Effector memory CD4-positive, alpha-beta T cell (primary cell): Measurements from ENCODE around the gene MACROH2A1.

Experiments
- DNase-seq, 3 donors: peaks; one replicate each; pipeline ENCODE4 v3.0.0-alpha.2; 2020
- H3K27ac ChIP-seq: 2 replicates; pipeline ENCODE4 v1.7.0; 2013; ENCODE audit warnings: mild to moderate bottlenecking, low read length, moderate library complexity; ENCODE audit not compliant: insufficient read depth, poor library complexity, severe bottlenecking
- H3K27me3 ChIP-seq: replicated peaks from 2 replicates; pipeline ENCODE4 v1.7.0; 2013; ENCODE audit warnings: mild to moderate bottlenecking, low read length; ENCODE audit not compliant: insufficient read depth, control insufficient read depth, poor library complexity, severe bottlenecking
- H3K36me3 ChIP-seq: 2 replicates; pipeline ENCODE4 v1.7.0; 2013; ENCODE audit warnings: mild to moderate bottlenecking, low read length, moderate library complexity; ENCODE audit not compliant: control insufficient read depth, insufficient read depth
- H3K4me1 ChIP-seq: 2 replicates; pipeline ENCODE4 v1.7.0; 2013; ENCODE audit warnings: low read length, mild to moderate bottlenecking; ENCODE audit not compliant: control insufficient read depth, insufficient read depth, poor library complexity, severe bottlenecking
- H3K4me3 ChIP-seq: 2 replicates; pipeline ENCODE4 v1.7.0; 2013; ENCODE audit warnings: low read length, low read depth, mild to moderate bottlenecking; ENCODE audit not compliant: insufficient read depth, poor library complexity, severe bottlenecking
- H3K9me3 ChIP-seq: 2 replicates; pipeline ENCODE4 v1.7.0; 2013; ENCODE audit warnings: mild to moderate bottlenecking, low read length, moderate library complexity; ENCODE audit not compliant: control insufficient read depth

The MACROH2A1 gene

DNA sequence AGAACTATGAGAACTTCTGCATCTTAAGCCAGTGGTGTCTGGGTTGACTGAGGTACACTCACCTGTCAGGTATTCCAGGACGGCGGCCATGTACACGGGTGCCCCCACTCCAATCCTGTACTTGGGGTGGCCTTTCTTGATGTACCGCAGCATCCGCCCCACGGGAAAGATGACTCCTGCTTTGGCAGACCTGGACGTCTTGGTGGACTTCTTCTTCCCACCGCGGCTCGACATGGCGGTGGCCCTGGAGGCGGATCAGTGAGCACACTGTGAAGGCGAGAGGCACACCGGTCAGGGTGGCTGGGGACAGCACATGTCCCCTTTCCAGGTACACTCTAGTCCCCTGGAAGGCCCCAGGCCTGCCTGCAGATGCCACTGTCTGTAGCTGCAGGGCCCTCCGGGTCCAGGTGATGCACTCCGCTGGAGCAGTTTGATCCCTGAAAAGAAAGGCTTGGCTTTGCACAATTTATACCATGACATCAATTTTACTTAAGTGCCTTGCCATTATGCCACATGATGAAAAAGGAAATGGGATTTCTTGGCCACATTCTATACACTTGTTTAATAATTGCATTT is 10.1 kb downstream of the MACROH2A1 start:
- no peaks in the 10 kb centered on the region for H3K9me3 ChIP-seq
- no peaks in the 10 kb centered on the region for H3K4me1 ChIP-seq
- no peak overlapping the region for H3K27ac ChIP-seq
- no peak for DNase-seq
- no peaks in the 10 kb centered on the region for H3K27me3 ChIP-seq
- no peak overlapping the region for H3K4me3 ChIP-seq
- peaks cover 33% of the 10 kb centered on the region for H3K36me3 ChIP-seq

DNA sequence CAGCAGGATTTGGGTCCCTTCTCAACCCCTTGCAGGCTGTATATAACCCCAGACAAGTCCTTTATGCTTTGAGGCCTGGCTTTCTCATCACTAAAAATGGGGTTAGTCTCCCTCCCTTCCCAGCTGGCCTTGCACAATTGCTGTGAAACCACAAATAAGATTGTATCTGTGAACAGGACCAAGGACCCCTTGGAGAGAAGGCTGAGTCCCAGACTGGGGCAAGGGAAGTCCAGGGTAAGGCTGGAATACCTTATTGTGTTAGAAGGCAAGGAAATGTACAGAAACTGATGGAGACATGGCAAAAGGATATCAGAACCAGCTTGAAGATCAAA is 11.4 kb downstream of the MACROH2A1 start:
- Histone ChIP-seq H3K27me3 (no peaks in the 10 kb centered on the region), H3K36me3 (peaks cover 33% of the 10 kb centered on the region), H3K4me1 (no peaks in the 10 kb centered on the region), H3K27ac (no peak overlapping the region), H3K9me3 (no peaks in the 10 kb centered on the region), H3K4me3 (no peak overlapping the region)
- no peak for DNase-seq

DNA sequence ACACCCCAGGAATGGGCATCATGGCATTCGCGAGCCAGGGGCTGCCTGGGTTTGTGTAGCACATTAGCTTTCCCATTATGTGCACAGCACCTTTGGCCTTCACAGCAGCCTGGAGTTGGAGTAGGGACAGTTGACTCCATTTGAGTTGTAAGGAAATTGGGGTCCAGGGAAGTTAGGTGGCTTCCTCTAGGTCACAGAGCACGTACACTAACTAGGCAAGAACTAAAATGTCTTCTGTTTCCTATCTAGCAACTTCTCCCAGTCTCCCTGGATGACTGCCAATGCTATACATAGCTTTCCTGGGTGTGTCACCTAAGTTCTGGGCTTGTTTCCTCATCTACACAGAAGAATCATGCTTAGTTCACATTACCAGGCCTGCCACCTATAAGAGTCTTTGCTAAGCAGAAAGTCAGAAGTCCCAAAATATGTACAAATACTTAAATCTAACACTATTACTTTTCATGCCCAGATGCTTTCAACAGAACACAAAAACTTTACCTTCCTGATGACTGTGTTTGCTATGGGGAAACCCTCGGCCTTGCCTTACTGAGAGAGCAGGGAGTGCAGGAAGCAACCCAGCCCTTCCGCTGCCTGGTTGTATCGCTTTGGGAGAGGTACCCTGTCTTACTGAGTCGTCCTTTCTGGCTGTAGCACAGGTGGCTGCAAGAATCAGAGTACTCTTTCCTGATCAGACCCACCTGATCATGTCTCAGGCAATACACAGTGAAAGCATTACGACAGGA is 12.0 kb downstream of the MACROH2A1 start:
- Histone ChIP-seq H3K4me3 (no peak overlapping the region), H3K36me3 (peaks cover 36% of the 10 kb centered on the region), H3K9me3 (no peaks in the 10 kb centered on the region), H3K4me1 (no peaks in the 10 kb centered on the region), H3K27me3 (no peaks in the 10 kb centered on the region), H3K27ac (no peak overlapping the region)
- no peak for DNase-seq

DNA sequence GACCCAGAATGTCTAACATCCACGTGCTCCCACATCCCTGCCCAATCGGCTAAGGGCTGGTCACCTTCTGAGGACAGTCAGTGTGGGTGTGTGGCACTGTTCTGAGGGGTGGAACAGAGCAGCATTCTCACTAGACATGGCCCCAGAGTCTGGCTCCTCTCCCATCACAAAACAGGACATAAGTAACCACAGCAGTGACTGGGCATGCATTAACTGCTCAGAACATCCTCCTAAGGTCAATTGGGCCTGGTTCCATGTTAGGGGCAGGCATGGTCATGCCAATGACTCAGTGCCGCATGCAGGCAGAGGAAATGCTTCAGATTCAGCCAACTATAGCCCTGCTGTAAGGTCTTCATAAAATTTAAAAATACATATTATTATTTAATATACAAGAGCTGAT is 12.9 kb downstream of the MACROH2A1 start:
- no peak overlapping the region for H3K27ac ChIP-seq
- H3K27me3 ChIP-seq, result no peaks in the 10 kb centered on the region
- no peak overlapping the region for H3K4me3 ChIP-seq
- peaks cover 38% of the 10 kb centered on the region for H3K36me3 ChIP-seq
- DNase-seq, result no peak
- no peaks in the 10 kb centered on the region for H3K4me1 ChIP-seq
- no peaks in the 10 kb centered on the region for H3K9me3 ChIP-seq

DNA sequence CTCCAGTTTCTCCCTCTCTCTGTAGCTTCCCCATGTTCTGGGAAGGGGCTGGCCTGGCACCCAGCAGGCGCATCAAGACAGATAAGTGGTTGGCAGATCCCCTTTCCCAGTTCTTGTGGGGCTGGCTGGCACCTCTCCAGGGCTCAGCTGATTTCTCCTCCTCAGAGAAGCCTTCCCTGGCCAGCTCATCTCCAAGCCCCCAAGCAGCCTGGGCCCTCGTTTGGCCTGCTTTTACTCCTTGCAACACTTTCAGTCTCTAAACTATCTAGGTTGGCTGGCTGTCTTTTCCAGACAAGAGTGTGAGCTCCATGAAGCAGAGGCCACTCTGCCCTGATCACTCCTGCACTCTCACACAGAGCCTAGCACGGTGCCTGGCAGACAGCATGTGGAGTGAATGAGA is 13.5 kb downstream of the MACROH2A1 start:
- no peak for DNase-seq
- Histone ChIP-seq H3K36me3 (peaks cover 38% of the 10 kb centered on the region), H3K27me3 (no peaks in the 10 kb centered on the region), H3K4me1 (no peaks in the 10 kb centered on the region), H3K4me3 (no peak overlapping the region), H3K27ac (no peak overlapping the region), H3K9me3 (no peaks in the 10 kb centered on the region)

DNA sequence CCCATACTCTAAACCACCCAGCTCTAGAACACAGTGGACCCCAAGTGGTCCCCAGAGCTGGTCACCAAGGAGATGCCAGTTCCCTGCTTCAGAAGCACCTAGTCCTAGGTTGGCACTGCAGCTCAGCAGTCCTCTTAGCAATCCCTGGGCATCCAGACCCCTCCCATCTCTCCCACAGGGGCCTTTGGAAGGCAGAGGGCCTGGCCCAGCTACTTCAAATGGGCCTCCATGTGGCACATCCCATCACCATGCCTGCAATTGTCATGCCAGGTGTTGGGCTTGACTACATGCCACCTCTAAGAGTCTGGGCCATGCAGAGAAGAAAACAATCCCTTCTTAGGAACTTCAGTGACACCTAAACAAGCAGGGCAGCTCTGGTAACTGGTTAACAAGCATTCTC is 14.1 kb downstream of the MACROH2A1 start:
- Histone ChIP-seq H3K27me3 (no peaks in the 10 kb centered on the region), H3K9me3 (no peaks in the 10 kb centered on the region), H3K27ac (no peak overlapping the region), H3K4me3 (no peak overlapping the region), H3K4me1 (no peaks in the 10 kb centered on the region), H3K36me3 (peaks cover 37% of the 10 kb centered on the region)
- DNase-seq, result no peak

DNA sequence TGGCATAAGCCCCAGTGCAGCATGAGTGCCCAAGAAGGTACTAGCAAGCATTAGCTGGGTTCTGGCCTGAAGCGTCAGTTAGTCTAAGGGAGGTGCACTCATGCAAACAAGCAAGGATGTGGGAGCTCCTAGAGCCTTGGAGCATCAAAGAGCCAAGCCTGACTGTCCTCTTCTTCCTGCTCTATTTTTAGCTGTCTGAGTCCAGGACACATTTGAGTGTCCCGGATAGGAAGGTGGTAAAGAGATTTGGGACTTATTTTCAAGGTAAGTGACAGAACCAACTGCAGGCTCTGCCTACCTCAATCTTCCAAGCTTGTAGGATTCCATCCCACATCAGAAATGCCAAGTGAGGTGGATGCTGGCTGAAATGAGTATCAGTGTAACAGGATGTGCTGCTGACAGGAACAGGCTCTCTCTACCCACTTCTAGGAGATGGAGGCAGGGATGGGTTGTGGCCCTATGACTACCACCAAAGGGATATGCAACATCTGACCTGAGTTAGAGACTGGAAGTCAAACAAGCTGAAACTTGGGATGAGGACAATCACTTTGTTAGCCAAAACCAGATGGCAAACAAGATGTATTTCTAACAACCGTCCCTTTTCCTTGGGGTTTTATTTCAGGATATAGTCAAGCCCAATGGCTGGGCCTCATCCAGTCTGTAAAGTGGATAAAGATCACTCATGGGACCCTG is 15.1 kb downstream of the MACROH2A1 start:
- H3K27ac ChIP-seq, result no peak overlapping the region
- H3K36me3 ChIP-seq, result peaks cover 46% of the 10 kb centered on the region
- no peaks in the 10 kb centered on the region for H3K9me3 ChIP-seq
- H3K4me1 ChIP-seq, result no peaks in the 10 kb centered on the region
- H3K27me3 ChIP-seq, result no peaks in the 10 kb centered on the region
- no peak overlapping the region for H3K4me3 ChIP-seq
- DNase-seq, result no peak

DNA sequence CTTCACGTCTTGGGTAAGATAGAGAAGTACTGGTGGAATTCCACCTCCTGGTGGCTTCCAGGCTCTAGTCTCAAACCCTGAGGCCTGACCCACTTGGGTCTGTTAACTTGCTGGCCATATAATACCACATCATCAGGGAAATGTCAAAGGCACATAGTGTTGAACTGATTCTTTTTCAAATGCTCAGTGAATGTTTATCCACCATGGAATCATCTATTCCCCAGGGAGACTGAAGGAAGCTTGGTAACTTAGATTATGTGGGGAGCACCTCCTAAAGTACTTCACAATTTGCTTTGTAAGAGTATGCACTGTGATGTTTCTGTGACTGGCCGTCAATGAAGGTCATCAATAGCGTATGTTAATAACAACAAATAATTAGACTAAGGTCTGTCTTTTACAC is 16.1 kb downstream of the MACROH2A1 start:
- no peaks in the 10 kb centered on the region for H3K9me3 ChIP-seq
- H3K27me3 ChIP-seq, result no peaks in the 10 kb centered on the region
- no peaks in the 10 kb centered on the region for H3K4me1 ChIP-seq
- no peak for DNase-seq
- no peak overlapping the region for H3K4me3 ChIP-seq
- no peak overlapping the region for H3K27ac ChIP-seq
- peaks cover 43% of the 10 kb centered on the region for H3K36me3 ChIP-seq

DNA sequence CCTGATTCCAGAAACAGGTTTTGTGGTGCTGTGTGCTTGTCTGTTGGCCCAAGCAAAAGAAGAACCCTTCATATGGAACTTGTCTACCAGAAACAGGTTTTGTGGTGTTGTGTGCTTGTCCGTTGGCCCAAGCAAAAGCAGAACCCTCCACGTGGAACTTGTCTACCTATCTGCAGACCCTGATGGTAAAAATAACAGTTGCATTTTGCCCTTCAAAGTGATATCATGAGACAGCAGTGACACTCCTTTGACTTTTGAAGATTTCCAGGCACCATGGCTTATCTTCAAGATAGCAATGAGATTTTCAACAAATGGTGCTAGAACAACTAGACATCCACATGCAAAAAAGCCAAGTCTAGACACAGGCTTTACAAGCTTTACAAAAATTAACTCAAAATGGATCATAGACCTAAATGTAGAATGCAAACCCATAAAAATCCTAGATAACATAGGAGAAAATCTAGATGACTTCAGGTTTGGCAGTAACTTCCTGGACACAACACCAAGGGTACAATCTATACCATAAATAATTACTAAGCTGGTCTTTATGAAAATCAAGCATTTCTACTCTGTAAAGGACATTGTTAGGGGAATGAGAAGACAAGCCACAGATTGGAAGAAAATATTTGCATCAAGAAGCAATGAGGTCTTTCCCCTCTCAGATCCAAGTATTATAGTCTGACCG is 16.8 kb downstream of the MACROH2A1 start:
- Histone ChIP-seq H3K36me3 (peaks cover 47% of the 10 kb centered on the region), H3K27ac (no peak overlapping the region), H3K4me3 (no peak overlapping the region), H3K4me1 (no peaks in the 10 kb centered on the region), H3K9me3 (no peaks in the 10 kb centered on the region), H3K27me3 (no peaks in the 10 kb centered on the region)
- no peak for DNase-seq
